ENCODE data around the gene DGKQ. TPM values are rescaled to one million over a fixed set of nuclear protein-coding genes. Genes with fewer than 3 reads are reported as not detected.
"Not testable (repeated sequence)": the region's sequence is repeated elsewhere in the genome, so short reads cannot be mapped to it uniquely, and the experiment has no call there.

The DGKQ gene
- total RNA-seq, 1 donor from 2014 or later = 19.8 TPM

DNA sequence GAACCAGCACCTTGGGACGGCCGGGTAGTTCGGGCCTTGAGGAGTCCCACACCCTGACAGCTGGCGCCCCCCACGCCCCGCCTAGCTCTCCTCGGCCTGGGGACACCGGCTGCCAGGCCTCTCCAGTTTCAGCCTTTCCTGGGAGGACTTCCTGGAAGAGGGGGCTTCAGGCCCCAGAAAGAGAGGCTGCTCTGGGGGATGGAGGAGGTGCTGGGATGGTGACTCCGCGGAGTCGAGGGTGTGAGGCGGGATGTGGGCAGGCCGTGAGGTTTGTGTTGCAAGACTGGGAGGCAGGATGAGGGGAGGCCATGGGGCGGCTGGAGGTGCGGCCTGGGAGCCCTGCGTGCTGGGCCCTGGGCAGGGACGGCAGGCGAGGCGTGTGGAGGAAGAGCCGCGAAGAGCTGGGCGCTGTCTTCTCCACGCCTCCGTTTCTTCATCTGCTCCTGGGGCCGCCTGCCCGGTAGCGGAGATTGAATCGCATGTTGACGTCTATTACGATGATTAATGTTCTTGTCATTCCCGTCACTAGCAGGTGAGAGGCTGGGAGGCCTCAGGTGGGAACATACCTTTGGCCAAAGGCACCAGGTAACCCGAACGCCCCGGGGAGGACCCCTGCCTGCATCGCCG is 37.1 kb upstream of the DGKQ start:
- no peak for DNase-seq (ENCODE audit: extremely low read depth, low read depth, low spot score)

DNA sequence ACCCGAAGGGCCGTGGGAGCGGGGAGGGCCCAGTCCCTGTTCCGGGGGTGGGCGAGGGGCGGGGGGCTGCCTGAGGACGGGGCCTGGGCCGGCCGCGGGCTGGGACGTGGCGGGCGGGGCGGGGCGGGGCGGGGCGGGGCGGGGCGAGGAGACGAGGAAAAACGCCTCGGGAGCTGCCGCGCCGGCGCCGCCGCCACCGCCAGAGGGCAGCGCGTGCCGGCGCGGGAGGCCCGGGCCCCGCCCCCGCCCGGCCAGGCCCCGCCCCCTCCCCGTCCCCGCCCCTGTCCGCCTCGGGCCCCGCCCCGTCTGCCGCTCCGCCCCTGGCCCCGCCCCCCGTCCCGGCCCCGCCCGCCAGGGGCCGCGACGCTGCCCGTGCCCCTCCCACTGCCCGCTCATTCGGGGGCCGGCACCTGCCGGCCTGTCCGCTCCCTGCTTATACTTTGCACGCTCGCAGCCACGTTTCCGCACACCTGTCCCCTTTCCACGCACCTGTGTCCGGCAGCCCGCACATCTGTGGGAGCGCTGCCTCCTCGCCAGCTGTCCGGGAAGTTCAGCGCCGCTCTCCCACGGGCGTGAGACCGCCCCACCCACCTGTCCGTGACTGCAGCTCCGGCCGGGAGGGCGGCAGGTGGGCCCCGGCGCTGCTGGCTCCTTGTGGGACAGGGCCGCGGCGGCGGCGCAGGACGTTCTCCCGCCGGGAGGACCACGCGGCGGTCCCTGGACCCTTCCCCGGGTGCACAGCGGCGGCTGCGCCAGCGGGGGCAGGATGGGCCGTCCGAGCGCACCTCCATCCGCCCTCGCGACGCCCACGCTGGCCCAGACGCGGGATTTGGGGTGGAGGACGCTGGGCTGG is 36.4 kb upstream of the DGKQ start:
- no peak for DNase-seq (ENCODE audit: extremely low read depth, low read depth, low spot score)

DNA sequence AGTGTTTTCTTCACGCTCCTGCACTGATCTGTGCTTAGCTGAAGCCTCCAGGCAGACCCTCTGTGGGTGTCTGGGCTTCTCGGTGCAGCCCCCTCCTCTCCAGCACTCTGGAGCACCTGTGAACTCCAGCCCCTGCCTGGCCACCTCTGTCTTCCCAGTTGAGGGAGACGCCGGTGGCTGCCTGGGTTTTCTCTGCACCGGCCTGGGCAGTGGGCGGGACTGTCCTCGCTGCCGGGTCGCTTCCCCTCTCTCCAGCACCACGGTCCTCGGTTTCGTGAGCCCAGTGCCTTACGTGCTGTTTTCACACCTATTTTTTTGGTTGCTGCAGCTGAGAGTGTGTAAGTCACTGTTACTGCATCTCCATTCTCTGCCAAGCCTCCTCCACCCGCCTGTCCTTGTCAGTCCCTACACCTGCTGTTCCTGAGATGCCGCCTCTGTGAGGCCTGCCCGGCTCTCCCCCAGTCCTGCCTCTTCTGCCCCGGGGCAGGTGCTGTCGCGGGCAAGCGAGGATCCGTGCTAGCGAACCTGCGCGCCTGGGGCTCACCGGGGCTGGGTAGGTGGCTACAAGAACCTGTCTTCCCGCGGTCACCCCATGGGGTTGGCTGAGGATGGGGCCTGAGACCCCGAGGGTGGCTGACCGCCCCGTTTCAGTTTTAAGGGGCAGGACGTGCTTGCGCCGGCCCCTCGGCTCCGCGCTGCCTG is 35.6 kb upstream of the DGKQ start:
- DNase-seq (ENCODE audit: extremely low read depth, low read depth, low spot score) = no peak

DNA sequence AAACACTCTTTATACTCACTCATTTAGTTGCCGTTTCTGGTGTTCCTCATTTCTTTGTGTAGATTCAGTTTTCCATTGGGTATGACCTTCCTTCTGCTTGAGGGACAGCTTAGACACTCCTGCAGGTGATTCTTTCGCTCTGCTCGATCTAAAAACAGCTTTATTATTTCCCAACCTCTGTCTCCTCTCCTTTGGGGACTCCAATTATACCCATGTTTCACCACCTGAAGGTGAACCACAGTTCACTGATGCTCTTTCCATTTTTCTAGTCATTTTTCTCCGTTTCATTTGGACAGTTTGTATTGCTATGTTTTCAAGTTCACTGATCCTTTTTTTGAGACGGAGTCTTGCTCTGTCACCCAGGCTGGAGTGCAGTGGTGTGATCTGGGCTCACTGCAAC is 33.5 kb upstream of the DGKQ start:
- no peak for DNase-seq (ENCODE audit: extremely low read depth, low read depth, low spot score)

DNA sequence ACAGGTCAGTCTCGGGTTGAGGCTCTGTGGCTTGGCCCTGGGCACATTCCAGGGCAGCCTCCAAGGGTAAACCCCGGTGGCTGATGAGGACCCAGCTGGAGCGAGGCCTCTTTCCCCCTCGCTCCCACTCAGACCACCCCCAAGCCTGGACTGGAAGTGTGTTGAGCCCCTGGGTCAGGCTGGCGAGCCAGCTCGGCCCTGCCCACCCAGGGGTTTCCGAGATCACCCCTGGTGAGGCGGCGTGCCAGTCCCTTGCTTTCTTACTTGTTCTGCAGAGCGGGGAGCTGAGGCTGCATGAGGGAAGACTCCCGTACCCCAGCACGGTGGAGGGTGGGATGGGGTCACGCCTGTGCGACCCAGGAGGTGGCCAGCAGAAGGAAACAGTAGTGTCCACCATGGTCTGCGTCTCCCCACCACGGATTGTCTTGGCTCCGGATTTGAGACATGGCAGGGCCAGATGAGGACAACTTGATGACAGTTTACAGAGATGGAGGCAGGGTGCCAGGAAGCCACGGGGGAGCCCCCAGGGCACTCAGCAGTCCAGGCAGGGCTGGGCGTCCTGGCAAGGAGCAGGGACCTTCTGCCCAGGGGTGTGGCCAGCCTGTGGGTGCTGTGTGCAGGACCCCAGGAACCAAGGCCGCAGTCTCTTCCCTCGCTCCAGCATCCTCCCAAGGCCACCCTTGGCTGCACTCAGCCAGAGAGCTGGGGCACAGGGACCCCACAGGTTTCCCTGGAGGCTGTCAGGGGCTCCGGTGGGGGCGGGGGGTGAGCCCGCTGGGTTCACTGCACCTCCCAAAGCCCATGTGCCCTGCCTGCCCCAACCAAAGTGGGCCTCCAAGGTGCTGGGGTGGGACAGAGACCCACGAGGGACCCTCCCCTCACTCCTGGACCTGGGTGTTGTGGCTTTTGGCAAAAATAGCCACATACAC is 31.5 kb upstream of the DGKQ start:
- no peak for DNase-seq (ENCODE audit: extremely low read depth, low read depth, low spot score)

DNA sequence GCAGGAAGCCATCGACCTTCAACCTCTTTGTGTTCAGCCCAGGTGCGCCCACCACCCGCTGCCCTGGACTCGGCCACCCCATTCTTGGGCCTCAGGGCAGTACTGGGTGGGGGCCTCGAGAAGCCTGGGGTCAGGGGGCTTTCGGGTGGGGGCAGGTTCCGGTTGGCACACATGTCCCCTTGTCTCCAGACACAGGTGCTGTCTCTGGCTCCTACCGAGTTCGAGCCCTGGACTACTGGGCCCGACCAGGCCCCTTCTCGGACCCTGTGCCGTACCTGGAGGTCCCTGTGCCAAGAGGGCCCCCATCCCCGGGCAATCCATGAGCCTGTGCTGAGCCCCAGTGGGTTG is 30.7 kb upstream of the DGKQ start:
- no peak for DNase-seq (ENCODE audit: extremely low read depth, low read depth, low spot score)

DNA sequence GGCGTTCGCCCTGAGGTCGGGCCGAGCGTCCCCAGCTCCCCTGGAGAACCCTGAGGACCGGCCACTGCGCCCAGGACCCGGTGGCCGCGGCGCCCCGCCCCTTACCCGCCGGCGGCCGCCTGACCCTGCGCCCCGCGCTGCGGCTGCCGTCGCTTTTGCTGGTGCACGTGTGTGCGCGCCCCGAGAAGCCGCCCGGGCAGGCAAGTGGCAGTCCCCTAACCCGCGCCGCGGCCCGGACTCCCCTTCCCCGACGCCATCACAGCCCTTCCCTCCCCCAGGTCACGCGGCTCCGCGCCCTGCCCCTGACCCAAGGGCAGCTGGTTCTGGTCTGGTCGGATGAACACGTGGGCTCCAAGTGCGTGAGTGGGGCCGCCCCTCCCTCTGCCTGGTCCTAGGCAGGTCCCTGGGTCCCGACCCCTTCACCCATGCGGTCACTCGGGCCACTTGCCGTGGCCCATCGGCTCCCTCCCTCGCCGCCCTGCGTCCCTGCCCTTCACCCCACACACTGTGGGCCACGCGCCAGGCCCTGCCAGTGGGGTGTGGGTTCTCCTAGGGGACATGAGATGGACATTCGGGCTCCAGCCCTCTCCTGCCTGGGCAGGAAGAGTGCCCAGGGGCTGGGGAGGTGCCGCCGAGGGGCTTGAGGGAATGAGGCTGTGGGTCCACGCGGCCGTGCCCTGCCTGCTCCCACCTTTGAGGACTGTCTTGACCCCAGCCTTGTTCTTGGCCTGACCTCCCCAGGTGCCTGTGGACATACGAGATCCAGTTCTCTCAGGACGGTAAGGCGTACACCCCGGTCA is 30.1 kb upstream of the DGKQ start:
- no peak for DNase-seq (ENCODE audit: extremely low read depth, low read depth, low spot score)

DNA sequence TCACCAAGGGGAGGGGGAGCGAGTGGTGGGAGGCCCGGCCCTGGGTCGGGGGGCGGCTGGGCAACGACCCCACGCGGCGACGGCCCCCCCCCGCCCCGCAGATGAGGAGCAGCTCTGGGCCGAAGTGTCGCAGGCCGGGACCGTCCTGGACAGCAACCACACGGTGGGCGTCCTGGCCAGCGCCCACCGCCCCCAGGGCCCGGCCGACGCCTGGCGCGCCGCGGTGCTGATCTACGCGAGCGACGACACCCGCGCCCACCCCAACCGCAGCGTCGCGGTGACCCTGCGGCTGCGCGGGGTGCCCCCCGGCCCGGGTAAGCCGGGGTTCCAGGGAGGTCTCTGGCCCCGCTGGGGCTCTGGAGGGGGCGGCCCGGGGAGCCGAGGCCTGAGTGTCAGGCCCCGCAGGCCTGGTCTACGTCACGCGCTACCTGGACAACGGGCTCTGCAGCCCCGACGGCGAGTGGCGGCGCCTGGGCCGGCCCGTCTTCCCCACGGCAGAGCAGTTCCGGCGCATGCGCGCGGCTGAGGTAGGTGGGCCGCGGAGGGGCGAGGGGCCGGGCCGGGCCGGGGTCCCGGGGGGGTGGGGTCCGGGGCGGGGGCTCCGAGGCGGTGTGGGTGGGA is 29.4 kb upstream of the DGKQ start:
- DNase-seq (ENCODE audit: extremely low read depth, low read depth, low spot score) = no peak

DNA sequence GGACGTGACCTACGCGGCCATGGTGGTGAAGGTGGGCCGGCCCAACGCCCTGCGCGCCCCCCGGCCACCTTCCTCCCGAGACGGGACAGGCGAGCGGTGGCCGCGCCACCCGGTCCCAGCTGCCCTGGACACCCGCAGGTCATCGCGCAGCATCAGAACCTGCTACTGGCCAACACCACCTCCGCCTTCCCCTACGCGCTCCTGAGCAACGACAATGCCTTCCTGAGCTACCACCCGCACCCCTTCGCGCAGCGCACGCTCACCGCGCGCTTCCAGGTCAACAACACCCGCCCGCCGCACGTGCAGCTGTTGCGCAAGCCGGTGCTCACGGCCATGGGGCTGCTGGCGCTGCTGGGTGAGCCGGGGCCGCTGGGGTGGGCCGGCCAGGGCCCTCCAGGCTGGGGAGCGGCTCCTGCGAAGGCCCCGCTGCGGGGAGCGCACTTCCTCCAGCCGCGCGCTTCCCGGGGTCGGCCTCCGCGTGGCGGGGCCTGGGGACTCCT is 28.8 kb upstream of the DGKQ start:
- no peak for DNase-seq (ENCODE audit: extremely low read depth, low read depth, low spot score)

DNA sequence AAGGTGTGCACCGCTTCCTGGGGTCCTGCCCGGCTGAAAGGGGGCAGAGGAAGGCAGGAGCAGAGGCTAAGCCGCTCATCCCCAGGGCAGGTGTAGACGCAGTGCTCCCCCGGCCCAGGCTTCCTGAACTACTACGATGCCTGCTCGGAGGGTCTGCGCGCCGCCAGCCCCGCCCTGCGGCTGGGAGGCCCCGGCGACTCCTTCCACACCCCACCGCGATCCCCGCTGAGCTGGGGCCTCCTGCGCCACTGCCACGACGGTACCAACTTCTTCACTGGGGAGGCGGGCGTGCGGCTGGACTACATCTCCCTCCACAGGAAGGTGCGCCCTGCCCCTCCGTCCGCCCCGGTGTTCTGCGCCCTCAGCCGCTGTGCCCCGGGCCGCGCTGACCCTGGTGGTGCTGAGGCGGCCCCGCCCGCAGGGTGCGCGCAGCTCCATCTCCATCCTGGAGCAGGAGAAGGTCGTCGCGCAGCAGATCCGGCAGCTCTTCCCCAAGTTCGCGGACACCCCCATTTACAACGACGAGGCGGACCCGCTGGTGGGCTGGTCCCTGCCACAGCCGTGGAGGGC is 28.3 kb upstream of the DGKQ start:
- DNase-seq (ENCODE audit: extremely low read depth, low read depth, low spot score) = no peak

DNA sequence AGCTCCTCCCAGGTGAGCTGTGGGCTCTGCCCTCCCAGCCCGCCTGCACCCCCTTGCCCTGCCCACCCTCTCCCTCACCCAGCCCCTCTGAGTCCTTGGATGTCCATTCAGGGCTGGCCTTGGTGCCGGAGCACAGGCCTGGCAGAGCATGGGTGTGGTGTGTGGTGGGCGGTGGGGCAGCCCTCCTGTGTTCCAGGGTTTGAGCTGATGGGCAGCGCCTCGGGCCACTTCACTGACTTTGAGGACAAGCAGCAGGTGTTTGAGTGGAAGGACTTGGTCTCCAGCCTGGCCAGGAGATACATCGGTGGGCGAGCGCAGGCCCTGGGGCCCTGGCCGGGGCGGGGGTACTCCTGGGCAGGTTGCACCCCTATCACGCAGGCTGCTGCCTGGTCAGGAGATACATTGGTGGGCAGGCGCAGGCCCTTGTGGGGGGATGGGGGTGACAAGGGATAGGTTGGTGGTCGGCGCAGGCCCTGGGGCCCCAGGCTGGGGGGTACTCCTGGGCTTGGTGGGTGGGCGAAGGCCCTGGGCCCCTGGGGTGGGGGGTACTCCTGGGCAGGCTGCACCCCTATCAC is 27.4 kb upstream of the DGKQ start:
- no peak for DNase-seq (ENCODE audit: extremely low read depth, low read depth, low spot score)

DNA sequence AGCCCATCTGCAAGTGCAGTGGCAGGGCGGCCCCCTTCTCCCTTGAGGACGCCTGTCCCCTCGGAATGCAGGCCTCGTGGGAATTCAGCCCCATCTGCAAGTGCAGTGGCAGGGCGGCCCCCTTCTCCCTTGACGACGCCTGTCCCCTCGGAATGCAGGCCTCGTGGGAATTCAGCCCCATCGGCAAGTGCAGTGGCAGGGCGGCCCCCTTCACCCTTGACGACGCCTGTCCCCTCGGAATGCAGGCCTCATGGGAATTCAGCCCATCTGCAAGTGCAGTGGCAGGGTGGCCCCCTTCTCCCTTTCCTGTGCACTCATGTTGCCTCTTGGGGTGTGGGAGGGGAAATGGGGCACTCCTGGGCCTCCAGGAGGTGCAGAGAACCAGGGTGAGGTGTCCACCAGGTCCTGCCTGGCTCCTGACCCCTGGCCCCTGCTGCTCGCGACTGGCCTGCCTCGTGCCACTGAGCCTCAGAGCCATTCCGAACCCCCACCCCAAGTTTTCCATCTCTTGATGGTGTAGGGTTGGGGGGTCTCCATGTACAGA is 26.6 kb upstream of the DGKQ start:
- DNase-seq (ENCODE audit: extremely low read depth, low read depth, low spot score) = no peak

DNA sequence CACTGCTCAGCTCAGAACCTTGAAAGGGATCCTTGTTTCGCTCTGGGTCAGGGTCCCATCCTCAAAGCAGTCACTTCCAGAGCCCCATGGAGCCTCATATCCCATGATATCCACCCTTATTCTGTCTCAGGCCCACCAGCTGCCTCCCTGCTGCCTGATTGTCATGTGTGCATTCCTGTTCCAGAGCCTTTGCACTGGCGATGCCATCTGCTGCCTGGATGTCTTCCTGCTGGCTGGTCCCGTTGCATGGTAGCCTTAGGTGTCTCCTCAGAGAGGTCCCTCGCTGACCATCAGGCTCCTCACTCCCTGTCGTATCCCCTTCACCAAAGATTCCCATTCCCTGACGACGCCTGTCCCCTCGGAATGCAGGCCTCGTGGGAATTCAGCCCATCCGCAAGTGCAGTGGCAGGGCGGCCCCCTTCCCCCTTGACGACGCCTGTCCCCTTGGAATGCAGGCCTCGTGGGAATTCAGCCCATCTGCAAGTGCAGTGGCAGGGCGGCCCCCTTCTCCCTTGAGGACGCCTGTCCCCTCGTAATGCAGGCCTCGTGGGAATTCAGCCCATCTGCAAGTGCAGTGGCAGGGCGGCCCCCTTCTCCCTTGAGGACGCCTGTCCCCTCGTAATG is 26.0 kb upstream of the DGKQ start:
- DNase-seq (ENCODE audit: extremely low read depth, low read depth, low spot score) = not testable (repeated sequence)

DNA sequence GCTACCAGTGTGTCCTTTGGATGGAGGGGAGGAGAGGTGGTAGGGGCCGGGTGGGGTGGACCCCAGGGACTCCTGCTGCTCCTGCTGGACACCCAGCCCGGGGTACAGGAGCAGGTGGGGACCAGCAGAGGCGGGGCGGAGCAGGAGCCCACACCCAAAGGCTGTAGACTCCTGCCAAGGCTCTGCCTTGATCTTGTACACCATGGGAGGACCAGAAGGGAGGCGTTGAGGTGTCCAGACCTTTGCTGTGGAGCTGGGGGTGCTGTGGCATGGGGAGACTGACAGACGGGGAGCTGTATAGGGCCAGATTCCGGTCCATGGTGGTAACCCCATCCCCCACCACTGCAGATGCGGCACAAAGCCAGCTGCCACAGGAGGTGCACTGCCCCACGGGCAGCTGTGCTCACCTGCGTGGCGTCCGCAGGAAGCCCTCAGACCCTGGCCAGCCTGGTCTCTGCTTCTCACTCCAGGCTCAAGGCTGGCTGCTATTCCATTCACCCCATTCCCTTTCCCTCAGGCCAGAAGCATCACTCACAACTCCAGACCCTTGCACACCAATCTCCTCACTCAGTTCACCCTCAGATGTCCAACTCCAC is 24.8 kb upstream of the DGKQ start:
- no peak for DNase-seq (ENCODE audit: extremely low read depth, low read depth, low spot score)

DNA sequence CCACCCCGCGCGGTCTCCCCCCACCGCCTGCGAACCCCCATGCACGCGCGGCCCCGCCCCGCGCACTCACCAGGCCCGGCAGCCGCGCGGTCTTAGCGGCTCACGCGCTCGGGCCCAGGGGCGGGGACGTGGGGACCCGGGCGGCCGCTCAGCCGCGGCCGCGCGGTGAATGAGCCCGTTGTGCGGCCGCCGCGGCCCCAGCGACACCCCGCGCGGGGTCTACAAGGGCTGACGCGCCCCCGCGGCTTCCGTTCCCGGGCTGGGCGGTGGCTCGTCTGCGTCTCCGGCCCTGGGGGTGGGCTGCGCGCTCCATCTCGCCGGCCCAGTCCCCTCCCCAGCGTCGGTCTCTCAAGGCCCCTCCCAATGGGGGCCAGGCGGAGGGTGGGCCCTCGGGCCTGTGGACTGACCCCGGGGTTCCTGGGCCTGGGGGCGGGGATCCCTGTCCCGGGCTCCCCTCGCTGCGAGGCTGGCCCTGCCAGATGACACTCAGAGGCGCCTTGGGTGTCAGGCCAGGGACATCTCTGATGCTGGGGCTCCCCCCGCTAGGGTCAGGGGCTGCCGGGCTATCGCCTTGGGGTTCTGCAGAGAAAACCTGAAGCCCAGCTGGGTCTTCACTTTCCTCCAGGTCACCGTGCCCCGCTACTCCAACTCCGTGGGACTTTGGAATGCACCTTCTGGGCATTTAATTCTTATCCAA is 24.2 kb upstream of the DGKQ start:
- no peak for DNase-seq (ENCODE audit: extremely low read depth, low read depth, low spot score)

DNA sequence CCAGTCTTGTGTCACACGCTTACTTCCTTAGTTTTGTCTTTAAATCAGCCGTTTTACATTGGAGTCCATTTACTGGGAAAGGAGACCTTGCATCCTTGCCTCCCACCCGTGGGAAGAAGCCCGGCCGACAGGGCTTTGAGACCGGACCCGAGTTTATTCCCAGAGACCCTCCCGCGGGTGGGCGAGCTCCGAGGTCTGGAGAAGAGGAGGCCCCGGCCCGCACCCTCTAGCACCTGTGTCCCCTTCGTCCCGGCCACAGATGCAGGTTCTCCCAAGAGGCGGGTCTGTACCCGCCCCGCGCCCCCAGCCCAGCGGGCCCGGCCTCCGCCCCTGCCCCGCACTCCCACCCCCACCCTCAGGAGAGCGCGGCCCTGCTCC is 23.6 kb upstream of the DGKQ start:
- no peak for DNase-seq (ENCODE audit: extremely low read depth, low read depth, low spot score)

Measured in glomerular endothelial cell (primary cell).